GM21528 (cell line): ENCODE data around the gene GPR62.
A peak's percentile ranks its signal among the peaks of the same experiment; 100 is the strongest.

ENCODE experiments used
- ATAC-seq: cut with Tn5 transposase; IDR thresholded peaks from one replicate; pipeline ENCODE4 v1.9.1; 2021; ENCODE audit warnings: mild to moderate bottlenecking, moderate library complexity; ENCODE audit not compliant: unreplicated experiment, low FRiP score

The GPR62 gene

GRCh38 chr3:51937611-51938450 is 17.4 kb upstream of the GPR62 start:
- ATAC-seq = no peak

DNA sequence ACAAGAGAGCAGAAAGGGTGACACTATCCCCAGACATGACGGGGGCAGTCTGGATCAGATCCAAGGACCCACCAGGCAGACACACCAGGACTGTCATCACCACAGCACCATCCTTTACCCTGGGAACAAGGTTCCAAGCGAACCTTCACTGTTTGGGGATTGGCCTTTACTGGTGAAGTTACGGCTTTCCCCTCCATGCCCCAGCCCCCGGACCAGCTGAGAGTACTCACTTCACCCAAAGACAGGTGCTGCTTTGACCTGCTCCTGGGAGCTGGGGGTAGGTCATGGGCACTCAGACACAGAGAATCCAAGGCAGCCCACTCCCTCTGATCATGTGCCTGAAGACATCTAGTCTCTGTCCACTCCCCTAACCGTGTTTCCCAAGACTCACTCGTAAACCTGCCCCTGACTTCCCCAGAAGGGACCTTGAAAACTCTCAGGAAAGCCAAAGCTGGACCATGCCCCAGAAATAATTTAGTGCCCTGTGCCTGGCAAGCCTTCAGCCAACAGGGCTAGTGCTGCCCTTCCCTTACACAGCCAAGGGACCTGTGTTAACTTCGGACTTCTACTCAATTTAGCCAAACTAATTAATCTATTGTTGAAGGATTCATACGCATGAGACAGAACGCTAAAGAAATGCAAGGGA is 16.3 kb upstream of the GPR62 start:
- ATAC-seq = no peak

DNA sequence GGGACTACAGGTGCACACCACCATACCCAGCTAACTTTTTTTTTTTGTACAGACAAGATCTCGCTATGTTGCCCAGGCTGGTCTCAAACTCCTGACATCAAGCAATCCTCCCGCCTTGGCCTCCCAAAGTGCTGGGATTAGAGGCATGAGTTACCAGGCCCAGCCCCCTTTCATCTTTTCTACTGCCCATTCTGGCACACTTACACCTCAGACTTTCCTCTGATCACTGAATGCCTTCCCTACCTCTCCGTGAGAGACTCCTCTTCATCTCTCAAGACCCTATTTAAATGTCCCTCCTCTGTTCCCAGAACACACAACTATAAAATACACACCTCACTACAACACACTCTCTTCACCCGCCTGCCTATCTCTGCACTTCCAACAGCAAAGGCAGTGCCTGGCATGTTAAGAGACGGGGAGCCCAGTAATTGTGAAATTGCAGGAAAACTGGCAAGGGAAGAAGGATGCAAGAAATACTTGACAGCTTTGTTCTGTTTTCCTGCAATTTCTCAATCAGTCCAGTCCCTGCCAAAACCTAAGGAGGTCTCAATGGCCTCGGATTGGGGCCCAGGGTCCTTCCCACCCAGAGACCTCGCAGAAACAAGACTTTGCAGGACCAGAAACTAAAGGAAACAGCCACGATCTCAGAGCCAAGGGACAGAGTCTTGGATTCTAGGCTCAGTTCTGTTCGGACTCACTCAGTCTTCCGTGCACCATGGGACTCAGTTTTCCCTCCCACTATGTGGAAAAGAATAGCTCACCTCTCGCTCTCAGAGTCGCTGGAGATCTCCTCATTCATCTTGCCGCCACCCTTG is 14.3 kb upstream of the GPR62 start:
- no peak for ATAC-seq

DNA sequence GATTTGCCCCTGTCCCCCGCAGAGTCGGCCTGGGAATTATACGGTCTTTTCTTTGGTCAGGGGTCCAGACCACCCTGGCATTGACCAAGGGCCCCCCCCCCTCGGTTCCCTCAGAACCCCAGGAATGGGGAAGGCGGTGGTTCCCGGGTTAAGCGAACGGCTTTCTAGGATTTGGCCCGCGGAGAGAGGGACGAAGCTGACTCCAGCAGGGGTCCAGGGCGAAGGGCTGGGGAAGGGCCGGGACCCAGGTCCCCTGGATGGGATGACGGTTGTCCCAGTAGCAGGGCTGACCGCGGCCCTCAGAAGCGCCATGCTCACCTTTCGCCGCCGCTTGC is 13.8 kb upstream of the GPR62 start:
- no peak for ATAC-seq

DNA sequence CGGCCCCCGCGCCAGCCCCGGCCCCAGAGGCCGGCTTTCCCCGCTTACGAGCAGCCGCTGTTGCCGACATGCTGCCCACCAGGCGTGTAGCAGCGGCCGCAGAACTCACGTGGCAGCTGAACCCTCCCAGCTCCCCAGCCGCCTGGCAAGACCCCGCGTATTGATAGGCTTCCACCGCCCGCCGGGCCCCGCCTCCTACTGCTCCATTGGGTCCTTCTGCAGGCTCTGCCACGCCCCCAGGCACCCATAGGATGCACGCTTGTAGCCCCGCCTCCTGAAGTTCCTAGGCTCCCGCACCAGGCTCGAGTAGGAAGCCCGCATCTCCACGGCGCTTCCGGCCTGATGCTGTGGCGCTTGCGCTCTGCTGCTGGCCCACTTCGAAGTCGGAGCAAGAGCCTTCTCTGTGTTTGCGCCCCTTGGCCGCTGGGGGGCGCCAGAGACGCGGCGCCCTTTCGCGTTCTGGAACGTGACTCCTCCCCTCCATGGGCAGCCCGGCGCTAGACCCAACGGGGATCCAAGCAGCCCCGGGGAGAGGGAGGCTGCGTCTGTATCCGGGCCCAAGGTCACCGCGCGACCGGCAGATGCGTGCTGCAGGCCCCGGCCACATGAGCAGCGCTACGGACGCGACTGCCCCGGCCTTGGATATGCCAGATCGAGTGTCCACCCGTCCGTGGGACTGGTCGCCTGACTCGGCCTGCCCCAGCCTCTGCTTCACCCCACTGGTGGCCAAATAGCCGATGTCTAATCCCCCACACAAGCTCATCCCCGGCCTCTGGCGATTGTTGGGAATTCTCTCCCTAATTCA is 13.2 kb upstream of the GPR62 start, which contains the start of the genes PARP3 and RRP9:
PARP3 (plus strand) TSS at position 566 of the 805 bp plus-strand sequence. CDS start 993 bp downstream, outside the sequence.
RRP9 (minus strand) TSS at position 107 of the 805 bp plus-strand sequence; CDS start at position 70, 37 bp downstream.
- peak; percentile 85 for ATAC-seq

DNA sequence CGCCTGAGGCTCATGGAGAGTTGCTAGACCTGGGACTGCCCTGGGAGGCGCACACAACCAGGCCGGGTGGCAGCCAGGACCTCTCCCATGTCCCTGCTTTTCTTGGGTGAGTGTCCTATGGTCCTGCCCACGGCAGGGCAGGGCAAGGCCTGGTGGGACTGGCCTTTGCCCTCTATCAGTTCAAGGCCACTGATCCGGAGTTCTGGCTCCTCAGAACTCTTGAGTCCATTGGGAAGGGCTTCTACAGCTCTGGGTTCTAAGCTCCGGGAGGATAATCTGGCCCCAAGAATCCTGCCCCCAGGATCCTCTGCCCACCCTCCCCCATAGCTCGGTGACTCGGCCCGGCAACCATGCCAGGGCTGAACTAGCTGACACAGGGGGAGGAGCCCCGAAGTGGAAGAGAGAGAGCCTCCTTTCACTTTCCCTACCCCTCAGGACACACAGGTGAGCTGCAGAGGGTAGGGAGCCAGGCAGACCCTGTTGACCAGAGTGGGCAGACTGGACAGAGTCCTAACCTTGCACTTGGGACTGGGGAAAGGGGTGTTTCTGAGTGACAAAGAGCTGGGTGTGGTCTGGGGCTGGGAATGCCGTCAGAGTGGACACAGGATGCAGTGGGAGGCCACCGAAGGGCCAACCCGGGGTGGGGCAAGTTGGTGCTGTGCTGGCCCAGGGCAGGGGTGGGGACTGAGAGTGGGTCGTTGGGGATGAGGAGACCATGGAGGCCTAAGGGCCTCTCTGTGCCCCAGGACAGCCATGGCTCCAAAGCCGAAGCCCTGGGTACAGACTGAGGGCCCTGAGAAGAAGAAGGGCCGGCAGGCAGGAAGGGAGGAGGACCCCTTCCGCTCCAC is 12.4 kb upstream of the GPR62 start:
- ATAC-seq = peak; percentile 25

DNA sequence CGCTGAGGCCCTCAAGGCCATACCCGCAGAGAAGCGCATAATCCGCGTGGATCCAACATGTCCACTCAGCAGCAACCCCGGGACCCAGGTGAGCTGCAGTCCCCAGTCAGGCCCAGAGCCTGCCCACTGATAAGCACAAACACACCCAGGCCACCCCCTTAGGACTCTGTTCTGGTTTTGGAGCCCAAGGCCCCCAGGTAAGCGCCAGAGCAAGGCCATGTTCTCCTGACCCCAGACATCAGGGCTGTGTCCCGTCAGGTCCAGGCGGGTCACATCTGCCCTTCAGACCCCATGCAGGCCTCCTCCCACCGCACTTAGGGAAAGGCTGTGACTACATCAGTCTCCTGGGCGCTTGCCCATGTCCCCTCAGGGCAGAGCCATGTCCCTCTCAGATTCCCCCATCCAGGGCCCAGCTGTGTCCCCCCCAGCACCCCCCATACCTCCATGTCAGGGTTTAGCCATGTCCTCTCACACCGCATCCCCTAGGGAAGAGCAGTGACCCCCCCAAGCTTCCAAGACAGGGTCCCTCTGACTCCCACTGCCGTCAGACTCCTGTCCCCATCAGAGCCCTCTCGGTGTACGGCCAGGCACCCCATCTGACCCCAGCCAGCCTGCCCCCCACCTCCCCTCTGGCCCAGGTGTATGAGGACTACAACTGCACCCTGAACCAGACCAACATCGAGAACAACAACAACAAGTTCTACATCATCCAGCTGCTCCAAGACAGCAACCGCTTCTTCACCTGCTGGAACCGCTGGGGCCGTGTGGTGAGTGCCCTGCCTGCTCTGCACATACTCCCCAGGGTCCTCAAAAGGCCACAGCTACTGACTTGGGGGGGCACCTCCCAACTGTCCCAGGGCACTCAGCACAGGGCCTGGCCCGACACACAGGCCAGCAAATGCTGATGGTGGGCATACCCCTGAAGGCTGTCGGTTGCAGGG is 11.5 kb upstream of the GPR62 start:
- no peak for ATAC-seq

DNA sequence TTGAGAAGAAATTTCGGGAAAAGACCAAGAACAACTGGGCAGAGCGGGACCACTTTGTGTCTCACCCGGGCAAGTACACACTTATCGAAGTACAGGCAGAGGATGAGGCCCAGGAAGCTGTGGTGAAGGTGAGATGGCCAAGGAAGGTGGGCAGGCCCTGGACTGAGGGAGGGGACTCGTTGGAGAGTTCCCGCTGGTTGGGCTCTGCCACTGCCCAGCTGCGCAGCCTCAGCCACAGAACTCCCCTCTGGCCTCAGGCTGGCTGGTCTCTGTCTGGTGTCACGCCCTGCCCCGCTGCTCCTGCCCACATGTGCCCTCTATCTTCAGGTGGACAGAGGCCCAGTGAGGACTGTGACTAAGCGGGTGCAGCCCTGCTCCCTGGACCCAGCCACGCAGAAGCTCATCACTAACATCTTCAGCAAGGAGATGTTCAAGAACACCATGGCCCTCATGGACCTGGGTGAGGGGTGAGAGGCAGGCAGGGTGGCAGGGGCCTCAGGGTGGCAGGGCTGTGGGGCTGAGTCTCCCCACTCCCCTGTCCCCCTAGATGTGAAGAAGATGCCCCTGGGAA is 10.6 kb upstream of the GPR62 start:
- ATAC-seq = no peak

GRCh38 chr3:51945031-51945840 is 9.9 kb upstream of the GPR62 start:
- no peak for ATAC-seq

DNA sequence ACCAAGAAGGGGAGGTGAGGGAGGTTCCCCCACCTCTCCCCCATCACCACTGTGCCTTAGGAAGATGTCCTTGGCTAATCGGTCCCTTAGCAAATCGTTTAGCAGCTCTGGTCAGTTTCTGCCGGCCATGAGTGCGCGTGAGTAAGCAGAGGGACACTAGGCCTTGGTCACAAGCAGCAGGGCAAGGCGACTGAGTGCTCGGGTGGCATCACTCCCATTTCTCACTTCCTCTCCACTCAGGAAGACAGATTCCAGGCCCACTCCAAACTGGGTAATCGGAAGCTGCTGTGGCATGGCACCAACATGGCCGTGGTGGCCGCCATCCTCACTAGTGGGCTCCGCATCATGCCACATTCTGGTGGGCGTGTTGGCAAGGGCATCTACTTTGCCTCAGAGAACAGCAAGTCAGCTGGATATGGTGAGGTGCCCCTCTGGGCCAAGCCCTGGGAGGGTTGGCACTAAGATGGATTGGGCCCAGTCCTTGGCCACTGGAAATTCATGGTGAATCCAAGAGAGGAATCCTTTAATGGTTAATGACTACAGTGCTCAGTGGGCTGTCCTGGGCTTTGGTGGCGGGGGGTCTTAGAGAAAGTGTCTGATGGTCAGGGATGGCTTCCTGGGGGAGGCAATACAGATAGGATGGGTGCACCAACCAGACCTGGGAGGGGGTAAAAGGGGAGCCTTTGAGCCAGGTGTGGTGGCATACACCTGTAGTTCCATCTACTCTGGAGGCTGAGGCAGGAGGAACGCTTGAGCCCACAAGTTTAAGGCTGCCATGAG is 9.1 kb upstream of the GPR62 start:
- ATAC-seq = no peak

- ATAC-seq = no peak
Measured at GRCh38 chr3:51946796-51947195, 8.4 kb upstream of the GPR62 start.

- no peak for ATAC-seq
Measured at GRCh38 chr3:51947215-51947900, 7.8 kb upstream of the GPR62 start.

GRCh38 chr3:51948016-51948580 is 7.1 kb upstream of the GPR62 start:
- no peak for ATAC-seq

DNA sequence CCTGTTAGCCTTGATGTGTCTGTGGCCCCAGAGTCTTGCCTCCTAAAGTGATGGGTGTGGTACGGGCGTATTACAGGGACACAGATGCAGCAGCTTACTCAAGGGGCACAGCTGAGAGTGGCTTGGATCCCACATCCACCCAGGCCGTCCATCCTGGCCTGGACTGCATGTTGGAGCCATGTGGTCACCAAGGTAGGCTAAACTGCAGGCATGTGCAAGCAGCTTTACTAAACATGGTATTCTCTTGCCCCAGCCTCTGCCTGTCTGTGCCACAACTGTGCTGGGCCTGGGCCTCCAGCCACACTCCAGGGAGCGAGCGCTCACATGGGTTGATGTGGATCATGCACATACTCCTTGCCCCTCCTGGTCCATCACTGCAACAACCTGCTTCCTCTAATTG is 6.1 kb upstream of the GPR62 start:
- ATAC-seq = no peak

- no peak for ATAC-seq
Measured at GRCh38 chr3:51950899-51951298, 4.3 kb upstream of the GPR62 start.
